Testis (tissue), 3 donors: ENCODE measurements around the gene TCAF1. TPM values are rescaled to one million over a fixed set of nuclear protein-coding genes. Genes with fewer than 3 reads are reported as not detected.

Source experiments
- DNase-seq: peaks from one replicate; pipeline ENCODE4 v3.0.0-alpha.2; 2019
- H3K27ac ChIP-seq, 2 donors: fragments of 200-600 bp; sonication (generic); one replicate each; pipeline ENCODE4 v1.5.1; 2019
- H3K27me3 ChIP-seq: fragments of 200-600 bp; sonication (generic); one replicate; pipeline ENCODE4 v1.5.1; 2019
- H3K36me3 ChIP-seq: fragments of 200-600 bp; sonication (generic); one replicate; pipeline ENCODE4 v1.5.1; 2017; ENCODE audit warnings: low read depth; ENCODE audit errors: missing control alignments
- H3K4me1 ChIP-seq: fragments of 200-600 bp; sonication (generic); one replicate; pipeline ENCODE4 v1.5.1; 2019
- H3K4me3 ChIP-seq, 2 donors: fragments of 200-600 bp; sonication (generic); one replicate each; pipeline ENCODE4 v1.5.1; 2017 to 2019
- H3K9me3 ChIP-seq: fragments of 200-600 bp; sonication (generic); one replicate; pipeline ENCODE4 v1.5.1; 2017
- POLR2A ChIP-seq: fragments of 450-650 bp; IDR thresholded peaks from one replicate; pipeline ENCODE4 v1.6.1; 2017; ENCODE audit warnings: antibody characterized with exemption, mild to moderate bottlenecking, moderate library complexity
- WGBS, 2 donors: methylation state at CpG; one replicate each; pipeline ENCODE4 v1.1.5; 2018; 5-methylcytosine and 5-hydroxymethylcytosine counted together
- intact Hi-C: fragments of 100-400 bp; cut with DNase I; formaldehyde crosslinking; loops from one replicate; pipeline ENCODE4 v1.15.1; 2023; ENCODE audit warnings: low total_unique reads
- polyA plus RNA-seq: library from polyadenylated mRNA; stranded (reverse); fragments of 350-450 nt; fragmentation: Illumina TruSeq; extraction: RNeasy Lipid Tissue Mini Kit (QIAGEN cat#74804); gene quantifications from one replicate; pipeline ENCODE4 v1.2.3, GENCODE V29; 2014; ENCODE audit warnings: low read depth, low replicate concordance; ENCODE audit not compliant: insufficient read depth
- total RNA-seq, 2 donors: library from RNA; depleted of rRNA; stranded (reverse); fragments of >200 nt; gene quantifications; one replicate each; pipeline ENCODE4 v1.2.3, GENCODE V29; 2016
- TF ChIP-seq, protein P1 (sequence below), 3 experiments: fragments of 450-650 bp in 2 of 3; fragments of 200-600 bp in 1 of 3; sonication (generic) in 1 of 3; IDR thresholded peaks; one replicate each; pipeline ENCODE4 v1.5.1; 2016 to 2019; ENCODE audit warnings: antibody characterized with exemption in 3 of 3, mild to moderate bottlenecking in 2 of 3, moderate library complexity in 1 of 3

The TCAF1 gene
- total and polyA plus RNA-seq, 3 donors from 2014 or later: 6.2 to 28.7 (median 21.3) TPM

GRCh38 chr7:143910473-143911248 is 8.7 kb upstream of the TCAF1 start:
- H3K4me3 ChIP-seq: no peak overlapping the region
- H3K9me3 ChIP-seq: no peaks in the 10 kb centered on the region
- no peak for DNase-seq
- H3K36me3 ChIP-seq: no peaks in the 10 kb centered on the region
- TF ChIP-seq POLR2A: no peak
- TF ChIP-seq, protein P1, sequence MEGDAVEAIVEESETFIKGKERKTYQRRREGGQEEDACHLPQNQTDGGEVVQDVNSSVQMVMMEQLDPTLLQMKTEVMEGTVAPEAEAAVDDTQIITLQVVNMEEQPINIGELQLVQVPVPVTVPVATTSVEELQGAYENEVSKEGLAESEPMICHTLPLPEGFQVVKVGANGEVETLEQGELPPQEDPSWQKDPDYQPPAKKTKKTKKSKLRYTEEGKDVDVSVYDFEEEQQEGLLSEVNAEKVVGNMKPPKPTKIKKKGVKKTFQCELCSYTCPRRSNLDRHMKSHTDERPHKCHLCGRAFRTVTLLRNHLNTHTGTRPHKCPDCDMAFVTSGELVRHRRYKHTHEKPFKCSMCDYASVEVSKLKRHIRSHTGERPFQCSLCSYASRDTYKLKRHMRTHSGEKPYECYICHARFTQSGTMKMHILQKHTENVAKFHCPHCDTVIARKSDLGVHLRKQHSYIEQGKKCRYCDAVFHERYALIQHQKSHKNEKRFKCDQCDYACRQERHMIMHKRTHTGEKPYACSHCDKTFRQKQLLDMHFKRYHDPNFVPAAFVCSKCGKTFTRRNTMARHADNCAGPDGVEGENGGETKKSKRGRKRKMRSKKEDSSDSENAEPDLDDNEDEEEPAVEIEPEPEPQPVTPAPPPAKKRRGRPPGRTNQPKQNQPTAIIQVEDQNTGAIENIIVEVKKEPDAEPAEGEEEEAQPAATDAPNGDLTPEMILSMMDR (IDR thresholded peaks at IDR 0.05): no peak
- WGBS, 2 donors: 72 to 82% methylated on average over 3 of the region's 3 CpGs
- H3K27ac ChIP-seq: no peak overlapping the region
- intact Hi-C loops: no loop called here
- H3K27me3 ChIP-seq: no peaks in the 10 kb centered on the region
- H3K4me1 ChIP-seq: no peaks in the 10 kb centered on the region

- TF ChIP-seq, protein P1 (IDR thresholded peaks at IDR 0.05): no peak
- no peak for TF ChIP-seq POLR2A
- WGBS, 2 donors: 72 to 74% methylated on average over 3 of the region's 3 CpGs
- peaks cover 4% of the 10 kb centered on the region for H3K4me1 ChIP-seq
- no peak for DNase-seq
- intact Hi-C loops: no loop called here
- no peaks in the 10 kb centered on the region for H3K9me3 ChIP-seq
- H3K27ac ChIP-seq: no peak overlapping the region
- no peak overlapping the region for H3K4me3 ChIP-seq
- no peaks in the 10 kb centered on the region for H3K27me3 ChIP-seq
- no peaks in the 10 kb centered on the region for H3K36me3 ChIP-seq
These were observed 7.9 kb upstream of the TCAF1 start for GRCh38 chr7:143909863-143910262.

GRCh38 chr7:143908120-143908519 is 6.1 kb upstream of the TCAF1 start:
- H3K36me3 ChIP-seq: no peaks in the 10 kb centered on the region
- DNase-seq: no peak
- WGBS, 2 donors: 67 to 79% methylated on average over 5 of the region's 5 CpGs
- peaks cover 4% of the 10 kb centered on the region for H3K4me1 ChIP-seq
- no peak overlapping the region for H3K27ac ChIP-seq
- H3K27me3 ChIP-seq: no peaks in the 10 kb centered on the region
- no peaks in the 10 kb centered on the region for H3K9me3 ChIP-seq
- no peak for TF ChIP-seq POLR2A
- TF ChIP-seq, protein P1 (IDR thresholded peaks at IDR 0.05): no peak
- intact Hi-C loops: no loop called here
- H3K4me3 ChIP-seq: no peak overlapping the region

GRCh38 chr7:143906895-143907294 is 4.9 kb upstream of the TCAF1 start:
- Histone ChIP-seq H3K4me1 (peaks cover 4% of the 10 kb centered on the region), H3K4me3 (no peak overlapping the region), H3K36me3 (no peaks in the 10 kb centered on the region), H3K27me3 (no peaks in the 10 kb centered on the region), H3K27ac (no peak overlapping the region), H3K9me3 (no peaks in the 10 kb centered on the region)
- TF ChIP-seq, protein P1 (IDR thresholded peaks at IDR 0.05): no peak
- no peak for TF ChIP-seq POLR2A
- intact Hi-C loops: no loop called here
- no peak for DNase-seq
- 94 to 100% methylated on average over 5 of the region's 5 CpGs for WGBS, 2 donors

DNA sequence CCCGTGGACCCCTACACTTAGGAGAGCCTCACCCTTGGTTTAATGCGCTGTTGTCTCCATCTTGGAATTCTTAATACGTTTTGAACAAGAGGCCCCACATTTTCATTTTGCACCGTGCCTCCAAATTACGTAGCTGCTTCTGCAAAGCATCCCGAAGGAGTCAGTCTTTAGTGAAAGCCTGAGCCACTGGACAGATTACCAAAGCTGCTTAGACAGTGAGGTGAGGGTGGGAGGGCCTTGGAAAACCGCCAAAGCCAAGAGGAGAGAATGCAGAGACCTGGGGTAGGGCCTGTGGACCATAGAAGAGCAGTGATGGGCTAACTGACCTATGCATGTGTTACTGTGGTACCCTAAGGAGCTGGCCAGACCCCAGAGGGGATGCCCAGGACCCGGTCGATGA is 4.2 kb upstream of the TCAF1 start:
- WGBS, 2 donors: 89 to 91% methylated on average over 9 of the region's 9 CpGs
- intact Hi-C loops: no loop called here
- Histone ChIP-seq H3K27me3 (no peaks in the 10 kb centered on the region), H3K9me3 (no peaks in the 10 kb centered on the region), H3K4me1 (peaks cover 4% of the 10 kb centered on the region), H3K27ac (no peak overlapping the region), H3K4me3 (no peak overlapping the region), H3K36me3 (no peaks in the 10 kb centered on the region)
- TF ChIP-seq, protein P1 (IDR thresholded peaks at IDR 0.05): no peak
- no peak for TF ChIP-seq POLR2A
- DNase-seq: no peak
